SK-N-SH treated with all-trans-retinoic acid at 6 μM for 48 hours (cell line): Measurements from ENCODE around the gene ZNF341.

Experiments
- ATAC-seq: fragments of 200-7000 bp; cut with Tn5 transposase; 3 replicates; pipeline ENCODE4 v1.9.1; 2020; ENCODE audit warnings: mild to moderate bottlenecking, moderate library complexity
- BACH2 ChIP-seq: fragments of 250-450 bp; sonication (Bioruptor Pico); IDR thresholded peaks from 2 replicates; pipeline ENCODE4 v1.9.0; 2021; ENCODE audit warnings: mild to moderate bottlenecking, borderline replicate concordance
- CREB5 ChIP-seq: fragments of 250-450 bp; sonication (Bioruptor Pico); IDR thresholded peaks from 2 replicates; pipeline ENCODE4 v1.5.1; 2020; ENCODE audit warnings: low read depth, mild to moderate bottlenecking, moderate library complexity
- CSDC2 ChIP-seq: fragments of 250-450 bp; sonication (Bioruptor Pico); IDR thresholded peaks from 2 replicates; pipeline ENCODE4 v1.5.0; 2020; ENCODE audit warnings: mild to moderate bottlenecking, moderate library complexity
- CSRNP3 ChIP-seq: fragments of 250-450 bp; sonication (Bioruptor Pico); IDR thresholded peaks from 2 replicates; pipeline ENCODE4 v1.5.1; 2021; ENCODE audit warnings: mild to moderate bottlenecking, moderate library complexity
- ESRRG ChIP-seq: fragments of 250-450 bp; sonication (Bioruptor Pico); IDR thresholded peaks from 2 replicates; pipeline ENCODE4 v1.6.1; 2021; ENCODE audit warnings: mild to moderate bottlenecking
- GLIS3 ChIP-seq: fragments of 250-450 bp; sonication (Bioruptor Pico); IDR thresholded peaks from 2 replicates; pipeline ENCODE4 v1.5.0; 2020; ENCODE audit warnings: mild to moderate bottlenecking, moderate library complexity
- ISL1 ChIP-seq: fragments of 250-450 bp; sonication (Bioruptor Pico); IDR thresholded peaks from 2 replicates; pipeline ENCODE4 v2.1.2; 2022; ENCODE audit warnings: mild to moderate bottlenecking, moderate library complexity
- OSR1 ChIP-seq: fragments of 250-450 bp; sonication (Bioruptor Pico); IDR thresholded peaks from 2 replicates; pipeline ENCODE4 v1.8.0; 2022; ENCODE audit warnings: moderate library complexity, mild to moderate bottlenecking, inconsistent platforms
- PATZ1 ChIP-seq: fragments of 250-450 bp; sonication (Bioruptor Pico); IDR thresholded peaks from 2 replicates; pipeline ENCODE4 v1.8.0; 2020; ENCODE audit warnings: mild to moderate bottlenecking, moderate library complexity, borderline replicate concordance
- PPARA ChIP-seq: fragments of 250-450 bp; sonication (Bioruptor Pico); IDR thresholded peaks from 2 replicates; pipeline ENCODE4 v1.5.0; 2020; ENCODE audit warnings: mild to moderate bottlenecking, borderline replicate concordance
- RARB ChIP-seq: fragments of 250-450 bp; sonication (Bioruptor Pico); IDR thresholded peaks from 2 replicates; pipeline ENCODE4 v1.8.0; 2021; ENCODE audit warnings: mild to moderate bottlenecking, moderate library complexity
- SNAI2 ChIP-seq: fragments of 250-450 bp; sonication (Bioruptor Pico); IDR thresholded peaks from 2 replicates; pipeline ENCODE4 v1.5.0; 2020; ENCODE audit warnings: mild to moderate bottlenecking, moderate library complexity
- TCF4 ChIP-seq: fragments of 250-450 bp; sonication (Bioruptor Pico); IDR thresholded peaks from 2 replicates; pipeline ENCODE4 v1.8.0; 2021; ENCODE audit warnings: mild to moderate bottlenecking, moderate library complexity, borderline replicate concordance
- TOX ChIP-seq: fragments of 250-450 bp; sonication (Bioruptor Pico); IDR thresholded peaks from 2 replicates; pipeline ENCODE4 v1.8.0; 2021; ENCODE audit warnings: mild to moderate bottlenecking, moderate library complexity, borderline replicate concordance
- TSHZ2 ChIP-seq: fragments of 250-450 bp; sonication (Bioruptor Pico); IDR thresholded peaks from 2 replicates; pipeline ENCODE4 v1.5.0; 2020; ENCODE audit warnings: mild to moderate bottlenecking, moderate library complexity
- ZC3H10 ChIP-seq: fragments of 250-450 bp; sonication (Bioruptor Pico); IDR thresholded peaks from 2 replicates; pipeline ENCODE4 v1.5.1; 2021; ENCODE audit warnings: mild to moderate bottlenecking, moderate library complexity
- ZFP3 ChIP-seq: fragments of 250-450 bp; sonication (Bioruptor Pico); IDR thresholded peaks from 2 replicates; pipeline ENCODE4 v1.5.0; 2020; ENCODE audit warnings: mild to moderate bottlenecking, moderate library complexity
- ZFP30 ChIP-seq: fragments of 450-650 bp; formaldehyde crosslinking; IDR thresholded peaks from 2 replicates; pipeline ENCODE4 v1.5.0; 2022; ENCODE audit warnings: mild to moderate bottlenecking, moderate library complexity
- ZNF565 ChIP-seq: fragments of 450-650 bp; formaldehyde crosslinking; conservative IDR thresholded peaks from 2 replicates; pipeline ENCODE4 v1.5.0; 2020; ENCODE audit warnings: low read depth, mild to moderate bottlenecking, moderate library complexity
- ZNF70 ChIP-seq: fragments of 450-650 bp; formaldehyde crosslinking; IDR thresholded peaks from 2 replicates; pipeline ENCODE4 v1.5.0; 2020; ENCODE audit warnings: mild to moderate bottlenecking, moderate library complexity
- ZNF8 ChIP-seq: fragments of 450-650 bp; formaldehyde crosslinking; IDR thresholded peaks from 2 replicates; pipeline ENCODE4 v1.5.0; 2020; ENCODE audit warnings: mild to moderate bottlenecking, moderate library complexity
- TF ChIP-seq, protein P1 (sequence below): fragments of 250-450 bp; sonication (Bioruptor Pico); IDR thresholded peaks from 2 replicates; pipeline ENCODE4 v1.8.0; 2021; ENCODE audit warnings: low read depth, mild to moderate bottlenecking, moderate library complexity, borderline replicate concordance

ZNF341 gene

GRCh38 chr20:33798444-33798843 lies 66.6 kb downstream of the ZNF341 start:
- no peak for ATAC-seq
- no peak for TF ChIP-seq CSDC2
- no peak for TF ChIP-seq TSHZ2 (CRISPR knock-in tag)
- no peak for TF ChIP-seq ISL1 (CRISPR knock-in tag)
- no peak for TF ChIP-seq ZFP30 (CRISPR knock-in tag)
- TF ChIP-seq ESRRG (CRISPR knock-in tag) = no peak
- no peak for TF ChIP-seq RARB (CRISPR knock-in tag)
- TF ChIP-seq ZC3H10 (CRISPR knock-in tag) = no peak
- no peak for TF ChIP-seq TCF4 (CRISPR knock-in tag)
- TF ChIP-seq PPARA = no peak
- no peak for TF ChIP-seq ZFP3 (CRISPR knock-in tag)
- no peak for TF ChIP-seq ZNF565 (CRISPR knock-in tag)
- TF ChIP-seq BACH2 = no peak
- TF ChIP-seq OSR1 = no peak
- TF ChIP-seq SNAI2 (CRISPR knock-in tag) = no peak
- TF ChIP-seq CSRNP3 = no peak
- no peak for TF ChIP-seq ZNF70 (CRISPR knock-in tag)
- no peak for TF ChIP-seq TOX (CRISPR knock-in tag)
- no peak for TF ChIP-seq ZNF8 (CRISPR knock-in tag)
- TF ChIP-seq GLIS3 (CRISPR knock-in tag) = no peak
- TF ChIP-seq PATZ1 = no peak

- TF ChIP-seq ZFP30 (CRISPR knock-in tag) = no peak
- no peak for TF ChIP-seq CSDC2
- TF ChIP-seq CREB5 (CRISPR knock-in tag) = peak; percentile 15; the same call in 1 of the 2 replicates
- TF ChIP-seq ISL1 (CRISPR knock-in tag) = peak; percentile 43
- 0 out of 2 replicates have a peak, but pooled peaks have one; percentile 39 for TF ChIP-seq SNAI2 (CRISPR knock-in tag)
- TF ChIP-seq, protein P1, sequence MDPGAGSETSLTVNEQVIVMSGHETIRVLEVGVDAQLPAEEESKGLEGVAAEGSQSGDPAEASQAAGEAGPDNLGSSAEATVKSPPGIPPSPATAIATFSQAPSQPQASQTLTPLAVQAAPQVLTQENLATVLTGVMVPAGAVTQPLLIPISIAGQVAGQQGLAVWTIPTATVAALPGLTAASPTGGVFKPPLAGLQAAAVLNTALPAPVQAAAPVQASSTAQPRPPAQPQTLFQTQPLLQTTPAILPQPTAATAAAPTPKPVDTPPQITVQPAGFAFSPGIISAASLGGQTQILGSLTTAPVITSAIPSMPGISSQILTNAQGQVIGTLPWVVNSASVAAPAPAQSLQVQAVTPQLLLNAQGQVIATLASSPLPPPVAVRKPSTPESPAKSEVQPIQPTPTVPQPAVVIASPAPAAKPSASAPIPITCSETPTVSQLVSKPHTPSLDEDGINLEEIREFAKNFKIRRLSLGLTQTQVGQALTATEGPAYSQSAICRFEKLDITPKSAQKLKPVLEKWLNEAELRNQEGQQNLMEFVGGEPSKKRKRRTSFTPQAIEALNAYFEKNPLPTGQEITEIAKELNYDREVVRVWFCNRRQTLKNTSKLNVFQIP = no peak
- TF ChIP-seq RARB (CRISPR knock-in tag) = no peak
- TF ChIP-seq TOX (CRISPR knock-in tag) = 0 out of 2 replicates have a peak, but pooled peaks have one; percentile 37
- no peak for TF ChIP-seq ESRRG (CRISPR knock-in tag)
- TF ChIP-seq ZC3H10 (CRISPR knock-in tag) = no peak
- TF ChIP-seq ZNF8 (CRISPR knock-in tag) = no peak
- ATAC-seq = peak; percentile 95
These were observed 72.1 kb downstream of the ZNF341 start for GRCh38 chr20:33803921-33804337.

DNA sequence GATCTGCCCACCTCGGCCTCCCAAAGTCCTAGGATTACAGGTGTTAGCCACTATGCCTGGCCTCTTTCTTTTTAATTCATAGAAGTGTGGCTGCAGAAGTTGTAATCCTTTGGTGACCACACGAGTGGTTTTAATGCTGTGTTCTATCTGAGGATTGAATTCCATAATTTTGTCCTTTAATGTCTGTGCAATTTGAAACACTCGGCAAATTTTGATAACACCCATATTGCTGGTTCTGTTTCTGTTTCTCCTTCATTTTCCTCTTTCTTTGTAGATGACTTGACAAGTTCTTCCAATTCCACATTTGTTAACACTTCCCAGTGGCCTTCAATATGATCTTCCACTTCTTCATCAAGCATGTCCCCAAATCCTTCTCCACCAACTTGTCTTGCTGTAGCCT lies 76.6 kb downstream of the ZNF341 start:
- no peak for ATAC-seq
- TF ChIP-seq ZFP30 (CRISPR knock-in tag) (no peak), TOX (CRISPR knock-in tag) (no peak), GLIS3 (CRISPR knock-in tag) (no peak), ZNF565 (CRISPR knock-in tag) (no peak), RARB (CRISPR knock-in tag) (no peak), ZC3H10 (CRISPR knock-in tag) (no peak), CSDC2 (no peak), PATZ1 (no peak), CSRNP3 (no peak), BACH2 (no peak), TCF4 (CRISPR knock-in tag) (no peak), CREB5 (CRISPR knock-in tag) (no peak)
